ENCODE measurements around the gene ARHGEF12.
A peak's percentile ranks its signal among the peaks of the same experiment; 100 is the strongest.

Gene ARHGEF12

GRCh38 chr11:120342226-120342625 lies 6.0 kb downstream of the ARHGEF12 start:
- no peak for DNase-seq

GRCh38 chr11:120342678-120343077 lies 6.5 kb downstream of the ARHGEF12 start:
- no peak for DNase-seq

GRCh38 chr11:120343429-120343828 lies 7.2 kb downstream of the ARHGEF12 start:
- DNase-seq, result peak; percentile 34 to 45 (median 40)

- DNase-seq, result peak; percentile 56 to 73 (median 71)
These were observed 8.2 kb downstream of the ARHGEF12 start for GRCh38 chr11:120344302-120345004.

- DNase-seq, result no peak
These were observed 10.0 kb downstream of the ARHGEF12 start for GRCh38 chr11:120346233-120346632.

- DNase-seq, result no peak
These were observed 14.4 kb downstream of the ARHGEF12 start for GRCh38 chr11:120350637-120351036.

- DNase-seq, result no peak
These were observed 16.2 kb downstream of the ARHGEF12 start for GRCh38 chr11:120352405-120352804.

- DNase-seq, result no peak
These were observed 17.9 kb downstream of the ARHGEF12 start for GRCh38 chr11:120354068-120354467.

- no peak for DNase-seq
These were observed 18.6 kb downstream of the ARHGEF12 start for GRCh38 chr11:120354779-120355178.

GRCh38 chr11:120357620-120358019 lies 21.4 kb downstream of the ARHGEF12 start:
- DNase-seq, result no peak

GRCh38 chr11:120358729-120359128 lies 22.5 kb downstream of the ARHGEF12 start:
- DNase-seq, result no peak

GRCh38 chr11:120363436-120363835 lies 27.2 kb downstream of the ARHGEF12 start:
- DNase-seq, result no peak

GRCh38 chr11:120365512-120365911 lies 29.3 kb downstream of the ARHGEF12 start:
- no peak for DNase-seq

- no peak for DNase-seq
These were observed 36.1 kb downstream of the ARHGEF12 start for GRCh38 chr11:120372296-120372695.

GRCh38 chr11:120375076-120375475 lies 38.9 kb downstream of the ARHGEF12 start:
- DNase-seq, result no peak

- no peak for DNase-seq
These were observed 40.5 kb downstream of the ARHGEF12 start for GRCh38 chr11:120376547-120377182.

GRCh38 chr11:120378474-120378873 lies 42.3 kb downstream of the ARHGEF12 start:
- no peak for DNase-seq

- DNase-seq, result no peak
These were observed 45.2 kb downstream of the ARHGEF12 start for GRCh38 chr11:120381401-120381800.

- DNase-seq, result no peak
These were observed 47.4 kb downstream of the ARHGEF12 start for GRCh38 chr11:120383518-120384155.

- DNase-seq, result no peak
These were observed 48.3 kb downstream of the ARHGEF12 start for GRCh38 chr11:120384476-120384875.

GRCh38 chr11:120385110-120385509 lies 48.9 kb downstream of the ARHGEF12 start:
- no peak for DNase-seq

GRCh38 chr11:120385655-120386054 lies 49.4 kb downstream of the ARHGEF12 start:
- DNase-seq, result no peak

- DNase-seq, result no peak
These were observed 50.1 kb downstream of the ARHGEF12 start for GRCh38 chr11:120386318-120386717.

- no peak for DNase-seq
These were observed 50.7 kb downstream of the ARHGEF12 start for GRCh38 chr11:120386774-120387371.

Measured in suppressor macrophage treated with lipopolysaccharide for 1 hour (primary cell).